ENCODE measurements around the gene NOL3.

NOL3 gene

DNA sequence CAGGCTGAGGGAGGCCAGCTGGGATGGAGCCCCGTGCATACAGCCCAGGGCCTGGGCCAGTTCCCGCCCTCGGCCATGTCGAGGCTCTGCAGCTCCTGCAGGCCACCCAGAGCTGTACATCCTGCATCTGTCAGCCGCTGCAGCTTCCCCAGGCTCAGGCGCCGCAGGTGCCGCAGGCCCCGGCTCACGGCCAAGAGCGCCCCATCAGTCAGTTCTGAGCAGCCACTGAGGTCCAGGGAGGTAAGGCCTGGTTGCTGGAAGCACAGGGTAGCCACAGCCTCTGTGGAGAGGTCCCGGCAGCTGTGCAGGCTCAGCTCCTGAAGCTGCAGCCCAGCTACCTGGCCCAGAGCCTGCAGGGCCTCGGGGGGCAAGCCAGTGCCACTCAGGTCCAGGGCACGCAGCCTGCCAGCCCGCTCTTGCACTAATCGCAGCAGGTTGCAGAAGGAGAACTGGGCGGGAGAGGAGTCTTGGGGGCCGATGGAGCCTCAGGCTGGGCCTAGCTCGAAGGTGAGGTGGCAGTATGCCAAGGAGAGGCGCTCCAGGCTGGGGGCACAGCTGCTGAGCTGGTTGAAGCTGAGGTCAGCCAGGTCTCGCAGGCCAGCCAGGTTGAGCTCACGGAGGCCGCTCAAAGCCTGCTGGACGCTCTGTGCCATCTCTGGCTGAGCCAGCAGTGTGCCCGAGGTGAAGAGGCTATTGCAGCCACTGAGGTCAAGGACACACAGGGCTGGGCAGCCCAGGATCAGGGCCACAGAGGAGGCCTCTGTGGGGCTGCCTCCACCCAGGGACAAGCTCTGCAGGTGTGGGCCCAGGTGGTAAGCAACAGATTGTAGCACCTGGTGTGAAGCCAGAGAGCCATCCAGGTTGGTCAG lies 40.0 kb downstream of the NOL3 start:
- H3K36me3 Mint-ChIP-seq (ENCODE audit: low read depth), result no peaks in the 10 kb centered on the region

DNA sequence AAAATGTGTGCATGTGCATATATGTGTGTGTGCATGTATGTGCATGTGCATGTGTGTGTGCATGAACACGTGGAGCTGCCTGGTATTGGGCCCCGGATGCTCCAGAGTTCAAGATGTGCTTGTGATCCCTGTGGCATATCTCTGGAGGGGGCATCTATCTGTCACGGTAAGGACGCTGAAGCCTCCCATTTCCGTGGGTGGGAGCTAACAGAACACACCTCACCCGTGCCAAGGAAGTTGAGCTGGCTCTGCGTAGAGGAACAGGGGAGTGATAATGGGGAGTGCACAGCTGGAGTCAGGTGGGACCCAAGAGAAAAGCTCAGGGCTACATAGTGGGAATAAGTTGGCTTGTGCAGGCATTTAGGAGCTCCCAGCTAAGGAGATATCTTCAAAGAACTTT lies 41.3 kb downstream of the NOL3 start:
- peak overlapping the region; percentile 71 for H3K27ac Mint-ChIP-seq
- no peaks in the 10 kb centered on the region for H3K36me3 Mint-ChIP-seq (ENCODE audit: low read depth)
- H3K9me3 Mint-ChIP-seq, result no peaks in the 10 kb centered on the region
- no peaks in the 10 kb centered on the region for H3K4me1 Mint-ChIP-seq
- peaks cover 15% of the 10 kb centered on the region for H3K27me3 Mint-ChIP-seq (ENCODE audit: low read depth, poor library complexity)
- TF ChIP-seq, protein P1, sequence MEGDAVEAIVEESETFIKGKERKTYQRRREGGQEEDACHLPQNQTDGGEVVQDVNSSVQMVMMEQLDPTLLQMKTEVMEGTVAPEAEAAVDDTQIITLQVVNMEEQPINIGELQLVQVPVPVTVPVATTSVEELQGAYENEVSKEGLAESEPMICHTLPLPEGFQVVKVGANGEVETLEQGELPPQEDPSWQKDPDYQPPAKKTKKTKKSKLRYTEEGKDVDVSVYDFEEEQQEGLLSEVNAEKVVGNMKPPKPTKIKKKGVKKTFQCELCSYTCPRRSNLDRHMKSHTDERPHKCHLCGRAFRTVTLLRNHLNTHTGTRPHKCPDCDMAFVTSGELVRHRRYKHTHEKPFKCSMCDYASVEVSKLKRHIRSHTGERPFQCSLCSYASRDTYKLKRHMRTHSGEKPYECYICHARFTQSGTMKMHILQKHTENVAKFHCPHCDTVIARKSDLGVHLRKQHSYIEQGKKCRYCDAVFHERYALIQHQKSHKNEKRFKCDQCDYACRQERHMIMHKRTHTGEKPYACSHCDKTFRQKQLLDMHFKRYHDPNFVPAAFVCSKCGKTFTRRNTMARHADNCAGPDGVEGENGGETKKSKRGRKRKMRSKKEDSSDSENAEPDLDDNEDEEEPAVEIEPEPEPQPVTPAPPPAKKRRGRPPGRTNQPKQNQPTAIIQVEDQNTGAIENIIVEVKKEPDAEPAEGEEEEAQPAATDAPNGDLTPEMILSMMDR (IDR thresholded peaks at IDR 0.05), result no peak
- no peak for DNase-seq
- H3K4me3 Mint-ChIP-seq, result no peak overlapping the region

More for the DNA sequence above, 40.0 kb downstream of the NOL3 start:
- peaks cover 10% of the 10 kb centered on the region for H3K27me3 Mint-ChIP-seq (ENCODE audit: low read depth, poor library complexity)
- H3K9me3 Mint-ChIP-seq, result no peaks in the 10 kb centered on the region
- no peaks in the 10 kb centered on the region for H3K4me1 Mint-ChIP-seq
- TF ChIP-seq, protein P1 (IDR thresholded peaks at IDR 0.05), result no peak
- no peak for DNase-seq
- no peak overlapping the region for H3K27ac Mint-ChIP-seq
- no peak overlapping the region for H3K4me3 Mint-ChIP-seq

GRCh38 chr16:67212766-67213165 lies 42.4 kb downstream of the NOL3 start:
- Mint-ChIP-seq H3K27me3 (ENCODE audit: low read depth, poor library complexity) (peaks cover 15% of the 10 kb centered on the region), H3K4me3 (no peak overlapping the region)
- TF ChIP-seq, protein P1 (IDR thresholded peaks at IDR 0.05), result no peak

GRCh38 chr16:67213197-67214019 lies 43.1 kb downstream of the NOL3 start:
- Mint-ChIP-seq H3K27ac (no peak overlapping the region), H3K4me3 (no peak overlapping the region)

More at GRCh38 chr16:67212766-67213165, 42.4 kb downstream of the NOL3 start:
- no peak overlapping the region for H3K27ac Mint-ChIP-seq
- H3K9me3 Mint-ChIP-seq, result no peaks in the 10 kb centered on the region
- no peak for DNase-seq
- H3K36me3 Mint-ChIP-seq (ENCODE audit: low read depth), result no peaks in the 10 kb centered on the region
- no peaks in the 10 kb centered on the region for H3K4me1 Mint-ChIP-seq

DNA sequence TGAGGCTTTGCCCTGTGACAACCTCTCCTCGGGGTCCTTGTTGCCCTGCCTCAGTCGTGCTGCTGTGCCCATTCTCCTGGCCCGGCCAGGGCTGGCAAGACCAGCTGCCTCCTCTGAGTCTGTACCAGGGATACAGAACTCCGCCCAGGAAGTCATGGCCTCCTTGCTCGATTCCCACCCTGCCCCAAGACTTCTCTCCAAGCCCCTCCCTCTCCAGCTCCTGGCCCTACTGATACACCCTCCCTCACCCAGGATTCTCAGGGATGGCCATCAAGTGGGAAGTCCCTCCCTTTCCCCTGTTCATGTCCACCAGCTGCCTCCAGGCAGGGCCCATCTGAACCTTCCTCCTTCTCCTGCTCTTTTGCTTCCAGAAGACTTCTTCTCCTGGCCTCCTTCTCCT lies 45.4 kb downstream of the NOL3 start:
- Mint-ChIP-seq H3K4me3 (no peak overlapping the region), H3K36me3 (ENCODE audit: low read depth) (no peaks in the 10 kb centered on the region), H3K27ac (peak overlapping the region; percentile 19), H3K27me3 (ENCODE audit: low read depth, poor library complexity) (peaks cover 15% of the 10 kb centered on the region), H3K4me1 (no peaks in the 10 kb centered on the region), H3K9me3 (no peaks in the 10 kb centered on the region)
- no peak for DNase-seq
- TF ChIP-seq, protein P1 (IDR thresholded peaks at IDR 0.05), result no peak

More at GRCh38 chr16:67213197-67214019, 43.1 kb downstream of the NOL3 start:
- Mint-ChIP-seq H3K4me1 (no peaks in the 10 kb centered on the region), H3K9me3 (no peaks in the 10 kb centered on the region), H3K27me3 (ENCODE audit: low read depth, poor library complexity) (peaks cover 15% of the 10 kb centered on the region), H3K36me3 (ENCODE audit: low read depth) (no peaks in the 10 kb centered on the region)
- no peak for DNase-seq
- TF ChIP-seq, protein P1 (IDR thresholded peaks at IDR 0.05), result no peak
